Neutrophil (primary cell): Measurements from ENCODE around the gene FBXO21.

Source experiments
- H3K27ac ChIP-seq: fragments of 200-600 bp; sonication (generic); 2 replicates; pipeline ENCODE4 v1.5.1; 2016; ENCODE audit warnings: mild to moderate bottlenecking, moderate library complexity
- H3K27me3 ChIP-seq: fragments of 200-600 bp; sonication (generic); 2 replicates; pipeline ENCODE4 v1.6.0; 2016; ENCODE audit warnings: mild to moderate bottlenecking
- H3K36me3 ChIP-seq: fragments of 200-600 bp; sonication (generic); 2 replicates; pipeline ENCODE4 v1.5.1; 2017
- H3K4me1 ChIP-seq, 2 experiments: fragments of 200-600 bp in 1 of 2; sonication (generic) in 1 of 2; 1 replicate in 1 of 2; 2 replicates in 1 of 2; pipeline versions ENCODE4 v1.5.1 to v1.6.1; 2013 to 2016; ENCODE audit warnings: low read depth in 1 of 2, low read length in 1 of 2, mild to moderate bottlenecking in 1 of 2, moderate library complexity in 1 of 2; ENCODE audit not compliant: control insufficient read depth in 1 of 2, insufficient read depth in 1 of 2
- H3K4me3 ChIP-seq, 2 experiments: fragments of 200-600 bp in 1 of 2; sonication (generic) in 1 of 2; 1 replicate in 1 of 2; 2 replicates in 1 of 2; pipeline ENCODE4 v1.5.1; 2013 to 2016; ENCODE audit warnings: low read depth in 1 of 2, low read length in 1 of 2, mild to moderate bottlenecking in 1 of 2, moderate library complexity in 1 of 2
- H3K9me3 ChIP-seq: fragments of 200-600 bp; sonication (generic); 2 replicates; pipeline ENCODE4 v1.5.1; 2016
- CTCF ChIP-seq: fragments of 200-600 bp; sonication (generic); IDR thresholded peaks from 2 replicates; pipeline ENCODE4 v1.5.1; 2016; ENCODE audit warnings: antibody characterized with exemption

FBXO21 gene

GRCh38 chr12:117169548-117169947, 20.7 kb downstream of the FBXO21 start:
- peaks cover 60% of the 10 kb centered on the region for H3K36me3 ChIP-seq
- no peak overlapping the region for H3K27ac ChIP-seq
- TF ChIP-seq CTCF: no peak
- H3K9me3 ChIP-seq: no peaks in the 10 kb centered on the region
- H3K27me3 ChIP-seq: no peaks in the 10 kb centered on the region
- H3K4me1 ChIP-seq: no peaks in the 10 kb centered on the region
- H3K4me3 ChIP-seq: no peak overlapping the region

- no peak for TF ChIP-seq CTCF
- no peak overlapping the region for H3K4me3 ChIP-seq
- H3K27ac ChIP-seq: no peak overlapping the region
- no peaks in the 10 kb centered on the region for H3K9me3 ChIP-seq
- peaks cover 59% of the 10 kb centered on the region for H3K36me3 ChIP-seq
- no peaks in the 10 kb centered on the region for H3K27me3 ChIP-seq
- H3K4me1 ChIP-seq: no peaks in the 10 kb centered on the region
These were observed 21.3 kb downstream of the FBXO21 start for GRCh38 chr12:117168976-117169375.

GRCh38 chr12:117167769-117168168, 22.5 kb downstream of the FBXO21 start:
- no peaks in the 10 kb centered on the region for H3K27me3 ChIP-seq
- no peak overlapping the region for H3K27ac ChIP-seq
- H3K9me3 ChIP-seq: no peaks in the 10 kb centered on the region
- H3K4me3 ChIP-seq: no peak overlapping the region
- H3K4me1 ChIP-seq: no peaks in the 10 kb centered on the region
- no peak for TF ChIP-seq CTCF
- peaks cover 59% of the 10 kb centered on the region for H3K36me3 ChIP-seq

GRCh38 chr12:117166107-117166506, 24.2 kb downstream of the FBXO21 start:
- no peak for TF ChIP-seq CTCF
- peaks cover 62% of the 10 kb centered on the region for H3K36me3 ChIP-seq
- H3K27ac ChIP-seq: no peak overlapping the region
- no peaks in the 10 kb centered on the region for H3K4me1 ChIP-seq
- no peaks in the 10 kb centered on the region for H3K27me3 ChIP-seq
- H3K9me3 ChIP-seq: no peaks in the 10 kb centered on the region
- H3K4me3 ChIP-seq: no peak overlapping the region

- Histone ChIP-seq H3K27me3 (no peaks in the 10 kb centered on the region), H3K27ac (no peak overlapping the region), H3K36me3 (peaks cover 61% of the 10 kb centered on the region), H3K4me1 (no peaks in the 10 kb centered on the region), H3K9me3 (no peaks in the 10 kb centered on the region), H3K4me3 (no peak overlapping the region)
- TF ChIP-seq CTCF: no peak
These were observed 24.9 kb downstream of the FBXO21 start for GRCh38 chr12:117165342-117165741.

- TF ChIP-seq CTCF: no peak
- no peak overlapping the region for H3K4me3 ChIP-seq
- H3K27ac ChIP-seq: no peak overlapping the region
- peaks cover 79% of the 10 kb centered on the region for H3K36me3 ChIP-seq
- no peaks in the 10 kb centered on the region for H3K9me3 ChIP-seq
- H3K27me3 ChIP-seq: no peaks in the 10 kb centered on the region
- no peaks in the 10 kb centered on the region for H3K4me1 ChIP-seq
These were observed 27.6 kb downstream of the FBXO21 start for GRCh38 chr12:117162633-117163032.
